HG03139 (cell line): Measurements from ENCODE around the gene TRIM38.
"Not testable (repeated sequence)": the region's sequence is repeated elsewhere in the genome, so short reads cannot be mapped to it uniquely, and the experiment has no call there.

ENCODE experiments used
- ATAC-seq: cut with Tn5 transposase; IDR thresholded peaks from one replicate; pipeline ENCODE4 v1.9.1; 2021; ENCODE audit not compliant: unreplicated experiment

The TRIM38 gene

DNA sequence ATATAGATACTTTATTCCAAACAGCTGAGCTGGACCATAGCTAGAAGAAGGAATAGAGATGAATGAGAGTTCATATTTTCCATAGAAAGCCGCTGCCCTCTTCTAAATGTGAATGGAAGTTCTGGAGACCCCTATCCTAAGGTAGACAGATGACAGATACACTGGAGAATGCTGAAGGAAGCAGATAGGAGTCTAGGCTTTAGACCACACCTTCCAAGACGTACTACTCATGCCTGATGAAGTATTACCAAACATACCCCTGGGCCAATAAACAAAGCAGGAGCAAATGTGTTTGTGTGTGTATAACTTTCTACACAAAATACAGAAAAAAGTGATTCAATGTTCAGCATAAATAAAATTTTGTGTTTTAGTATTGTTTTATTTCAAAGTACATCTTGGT, 23.0 kb upstream of the TRIM38 start:
- ATAC-seq, result no peak

DNA sequence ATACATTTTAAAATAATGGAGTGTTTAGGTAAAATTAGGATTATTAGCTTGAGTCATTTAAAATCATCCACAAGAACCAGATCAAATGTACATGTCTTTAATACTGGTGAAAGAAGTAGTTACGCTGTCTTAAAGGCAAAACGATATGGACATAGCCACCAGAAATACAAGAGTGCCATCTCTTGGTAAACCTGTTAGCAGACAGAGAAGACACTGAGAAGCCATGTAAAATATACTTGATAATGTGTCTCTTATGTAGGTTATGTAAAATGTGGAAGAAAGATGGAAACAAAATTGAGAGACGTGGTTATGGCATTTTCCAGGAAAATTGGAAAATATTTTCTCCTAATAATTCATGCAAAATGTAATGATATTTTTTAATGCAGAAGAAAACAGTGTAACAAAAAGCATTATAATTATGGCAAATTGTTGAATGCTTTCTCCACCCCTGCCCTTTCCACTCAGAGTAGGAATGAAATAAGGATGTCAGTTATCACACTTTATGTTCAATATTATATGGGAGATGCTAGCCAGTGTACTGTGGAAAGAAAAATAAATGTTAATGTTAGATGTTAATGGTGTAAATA, 19.9 kb upstream of the TRIM38 start:
- ATAC-seq, result no peak

DNA sequence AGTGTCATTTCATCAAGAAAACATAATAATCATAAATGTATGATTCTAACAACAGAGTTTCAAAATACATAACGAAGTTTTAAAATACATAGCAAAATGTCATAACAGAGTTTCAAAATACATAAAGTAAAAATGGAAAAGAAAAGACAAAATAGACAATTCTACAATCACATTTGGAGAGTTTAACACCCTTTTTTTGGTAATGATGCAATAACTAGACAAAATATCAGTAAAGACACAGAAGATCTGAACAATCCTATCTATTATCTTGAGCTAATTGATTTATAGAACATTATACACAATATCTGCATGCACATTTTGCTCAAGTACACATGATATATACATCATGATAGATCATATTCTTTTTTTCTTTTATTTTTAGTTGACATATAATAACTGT, 18.7 kb upstream of the TRIM38 start:
- ATAC-seq, result no peak

DNA sequence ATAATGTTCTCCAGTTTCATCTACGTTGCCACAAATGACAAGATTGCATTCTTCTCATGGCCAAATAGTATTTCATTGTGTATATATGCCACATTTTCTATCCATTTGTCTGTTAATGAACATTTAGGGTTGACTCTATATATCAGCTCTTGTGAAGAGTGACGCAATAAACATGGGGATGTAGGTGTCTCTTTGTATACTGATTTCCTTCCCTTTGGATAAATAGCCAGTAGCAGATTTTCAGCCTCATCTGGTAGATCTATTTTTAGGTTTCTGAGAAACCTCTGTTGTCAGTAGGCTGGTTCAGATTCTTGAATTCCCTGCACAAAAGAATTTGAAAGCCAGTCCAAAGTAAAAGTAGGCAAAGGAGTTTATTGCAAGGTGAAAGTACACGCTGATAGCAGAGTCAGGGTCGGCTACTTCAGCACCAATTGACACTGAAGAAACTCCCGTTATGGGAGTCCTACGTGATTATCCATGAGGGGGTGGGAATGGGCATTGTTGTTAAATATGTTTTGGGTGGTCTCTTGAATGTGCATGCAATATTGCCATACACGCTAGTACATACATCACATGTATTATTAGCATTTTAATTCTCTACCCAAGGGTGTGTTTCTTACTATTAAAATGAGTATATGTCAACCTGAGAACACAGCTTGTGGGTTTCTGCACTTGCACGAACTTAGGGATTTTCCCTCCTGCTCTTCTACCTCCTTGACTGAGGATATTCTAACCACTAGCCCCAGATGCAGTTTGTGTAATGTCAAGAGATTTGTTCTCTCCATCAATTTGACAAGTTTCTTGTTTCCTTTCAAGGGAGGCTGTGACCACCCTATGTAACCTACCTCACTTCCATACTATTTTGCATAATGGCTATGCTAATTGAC, 17.7 kb upstream of the TRIM38 start:
- no peak for ATAC-seq

DNA sequence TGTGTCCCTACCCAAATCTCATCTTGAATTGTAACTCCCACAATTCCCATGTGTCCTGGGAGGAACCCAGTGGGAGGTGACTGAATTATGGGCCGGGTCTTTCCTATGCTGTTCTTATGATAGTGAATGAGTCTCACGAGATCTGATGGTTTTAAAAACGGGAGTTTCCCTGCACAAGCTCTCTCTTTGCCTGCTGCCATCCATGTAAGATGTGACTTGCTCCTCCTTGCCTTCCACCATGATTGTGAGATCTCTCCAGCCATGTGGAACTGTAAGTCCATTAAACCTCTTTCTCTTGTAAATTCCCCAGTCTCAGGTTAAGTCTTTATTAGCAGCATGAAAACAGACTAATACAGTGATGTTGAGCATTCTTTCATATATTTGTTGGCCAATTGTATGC, 16.9 kb upstream of the TRIM38 start:
- not testable (repeated sequence) for ATAC-seq

DNA sequence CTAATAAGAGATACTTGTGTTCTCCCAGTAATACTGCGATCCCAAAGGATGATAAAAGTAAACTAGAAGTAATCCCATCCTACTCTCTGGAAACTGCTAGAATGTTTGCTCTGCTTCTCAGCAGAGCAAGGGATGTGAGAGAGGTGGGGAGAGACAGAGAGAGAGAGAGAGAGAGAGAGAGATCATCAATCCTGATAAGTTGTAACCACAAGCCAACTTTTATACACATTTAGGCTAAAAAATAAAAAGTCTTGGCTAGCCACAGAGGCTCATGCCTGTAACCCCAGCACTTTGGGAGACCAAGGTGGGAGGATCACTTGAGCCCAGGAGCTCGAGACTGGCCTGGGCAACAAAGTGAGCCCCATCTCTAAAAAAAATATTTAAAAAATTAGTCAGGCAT, 16.0 kb upstream of the TRIM38 start:
- ATAC-seq, result no peak

DNA sequence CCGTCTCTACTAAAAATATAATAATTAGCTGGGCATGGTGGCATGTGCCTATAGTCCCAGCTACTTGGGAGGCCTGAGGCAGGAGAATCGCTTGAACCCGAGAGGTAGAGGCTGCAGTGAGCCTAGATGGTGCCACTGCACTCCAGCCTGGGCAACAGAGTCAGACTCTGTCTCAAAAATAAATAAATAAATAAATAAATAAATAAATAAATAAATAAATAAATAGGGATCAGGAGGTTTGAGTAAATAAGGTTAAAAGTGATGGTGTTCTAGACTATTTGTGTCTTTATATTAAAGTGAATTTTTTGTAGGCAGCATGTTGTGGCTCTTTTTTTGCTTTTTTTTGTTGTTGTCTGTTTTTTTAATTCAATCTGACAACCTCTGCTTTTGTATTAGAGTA, 15.1 kb upstream of the TRIM38 start:
- ATAC-seq, result not testable (repeated sequence)

DNA sequence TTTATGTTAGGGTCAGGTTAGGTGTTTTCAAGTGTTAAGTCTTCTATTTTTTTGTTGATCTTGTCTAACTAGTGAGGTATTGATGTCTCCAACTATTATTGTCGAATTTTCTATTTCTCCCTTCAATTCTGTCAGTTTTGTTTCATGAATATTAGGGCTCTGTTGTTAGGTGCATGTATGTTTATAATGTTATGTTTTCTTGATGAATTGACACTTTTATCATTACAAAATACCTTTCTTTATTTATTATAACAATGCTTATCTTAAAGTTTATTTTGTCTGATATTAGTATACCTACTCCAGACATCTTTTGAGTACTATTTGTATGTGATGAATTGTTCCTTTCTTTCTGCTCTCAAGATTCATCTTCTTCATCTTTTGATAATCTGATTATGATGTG, 12.9 kb upstream of the TRIM38 start:
- no peak for ATAC-seq

DNA sequence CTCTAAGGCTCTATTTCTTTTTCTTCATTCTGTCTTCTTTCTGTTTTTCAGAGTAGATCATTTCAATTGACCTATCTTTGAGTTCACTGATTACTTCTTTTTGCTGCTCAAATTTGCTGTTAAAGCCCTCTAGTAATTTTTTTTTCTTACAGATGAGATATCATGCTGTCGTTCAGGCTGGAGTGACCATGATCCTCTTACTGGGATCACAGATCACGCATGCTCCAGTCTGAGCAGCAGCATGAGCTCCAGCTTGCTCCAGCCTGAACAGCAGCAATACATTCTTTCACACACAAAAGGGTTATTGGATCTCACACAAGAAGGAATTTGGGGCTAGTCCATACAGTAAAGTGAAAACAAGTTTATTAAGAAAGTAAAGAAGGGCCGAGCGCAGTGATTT, 12.3 kb upstream of the TRIM38 start:
- ATAC-seq, result no peak

DNA sequence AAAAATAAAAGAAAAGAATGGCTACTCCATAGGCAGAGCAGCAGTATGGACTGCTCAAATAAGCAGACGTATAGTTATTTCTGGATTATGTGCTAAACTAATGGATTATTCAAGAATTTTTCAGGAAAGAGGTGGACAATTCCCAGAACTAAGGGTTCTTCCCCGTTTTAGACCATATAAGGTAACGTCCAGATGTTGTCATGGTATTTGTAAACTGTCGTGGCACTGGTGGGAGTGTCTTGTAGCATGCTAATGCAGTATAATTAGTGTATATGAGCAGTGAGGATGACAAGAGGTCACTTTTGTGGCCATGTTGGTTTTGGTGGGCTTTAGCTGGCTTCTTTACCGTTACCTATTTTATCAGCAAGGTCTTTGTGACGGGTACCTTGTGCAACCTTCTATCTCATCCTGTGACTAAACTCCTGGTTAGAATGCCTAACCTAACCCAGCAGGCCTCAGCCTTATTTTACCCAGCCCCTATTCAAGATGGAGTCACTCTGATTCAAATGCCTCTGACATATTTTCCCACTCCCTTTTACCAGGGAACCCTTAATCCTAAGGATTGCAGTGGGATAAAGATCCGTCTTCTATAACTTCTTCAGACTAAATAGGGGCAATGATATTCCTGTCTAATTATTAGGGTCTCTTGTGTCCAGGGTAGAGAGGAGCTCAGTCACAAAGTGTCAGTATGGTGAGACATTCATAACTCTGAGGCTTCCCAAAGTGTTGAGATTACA, 11.1 kb upstream of the TRIM38 start:
- no peak for ATAC-seq

DNA sequence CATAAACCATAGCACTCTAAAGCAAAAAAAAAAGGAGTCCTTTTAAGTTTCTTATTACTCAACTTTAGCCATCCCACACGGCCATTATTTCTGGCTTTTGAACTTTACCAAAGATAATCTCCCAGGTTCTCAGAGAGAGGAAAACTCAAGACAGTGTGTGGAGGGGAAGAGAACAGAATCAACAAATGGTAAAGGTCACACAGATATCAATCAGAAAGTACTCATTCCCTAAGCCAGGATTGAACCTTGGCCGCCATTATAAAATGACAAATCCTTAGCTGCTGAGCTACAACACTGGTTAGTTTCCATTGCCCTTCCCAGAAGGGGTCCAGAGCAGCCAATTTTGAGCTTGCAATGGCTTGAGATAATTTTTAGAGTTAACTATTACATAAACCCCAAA, 10.1 kb upstream of the TRIM38 start:
- no peak for ATAC-seq

DNA sequence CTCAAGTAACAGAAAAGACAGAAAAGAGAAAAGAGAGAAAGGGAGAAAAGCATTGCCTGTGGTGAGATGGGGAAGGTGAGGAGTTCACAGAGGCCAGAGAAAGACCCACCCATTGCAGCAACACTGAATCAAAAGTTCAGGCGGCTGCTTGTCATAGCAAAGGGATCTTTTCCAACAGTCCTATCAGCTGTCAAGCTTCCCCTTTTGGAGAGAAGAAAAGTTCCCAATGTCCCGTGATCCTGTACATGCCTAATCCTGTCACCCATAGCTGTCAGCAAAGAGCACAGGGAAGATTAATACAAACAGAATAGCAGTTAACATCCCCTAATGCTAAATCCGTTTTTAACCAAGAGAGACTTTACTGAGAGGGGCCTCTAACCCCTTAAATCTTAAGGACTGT, 8.9 kb upstream of the TRIM38 start:
- ATAC-seq, result no peak

DNA sequence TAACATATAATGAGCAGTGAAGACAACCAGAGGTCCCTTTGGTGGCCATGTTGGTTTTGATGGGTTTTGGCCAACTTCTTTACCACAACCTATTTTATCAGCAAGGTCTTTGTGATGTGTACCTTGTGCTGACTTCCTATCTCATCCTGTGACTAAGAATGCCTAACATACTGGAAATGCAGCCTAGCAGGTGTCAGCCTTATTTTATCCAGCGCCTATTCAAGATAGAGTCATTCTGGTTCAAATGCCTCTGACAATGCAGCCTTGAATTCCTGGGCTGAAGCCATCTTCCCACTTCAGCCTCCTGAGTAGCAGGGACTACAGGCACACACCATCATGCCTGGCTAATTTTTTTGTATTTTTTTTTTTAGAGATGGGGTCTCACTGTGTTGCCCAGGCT, 7.8 kb upstream of the TRIM38 start:
- no peak for ATAC-seq

DNA sequence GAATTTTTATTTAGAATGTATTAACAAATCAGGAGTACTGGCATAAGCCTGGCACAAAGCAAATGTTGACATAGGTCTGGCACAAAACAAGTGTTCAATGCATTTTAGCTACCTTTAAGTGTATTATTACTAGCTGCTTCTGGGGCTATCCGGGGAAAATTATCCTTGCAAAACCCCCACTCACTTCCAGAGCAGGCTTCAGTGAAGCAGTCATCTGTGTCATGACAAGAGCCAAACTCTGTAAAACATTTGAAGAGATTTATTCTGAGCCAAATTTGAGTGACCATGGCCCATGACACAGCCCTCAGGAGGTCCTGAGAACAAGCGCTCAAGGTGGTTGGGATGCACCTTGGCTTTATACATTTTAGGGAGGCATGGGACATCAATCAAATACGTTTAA, 6.4 kb upstream of the TRIM38 start:
- no peak for ATAC-seq

DNA sequence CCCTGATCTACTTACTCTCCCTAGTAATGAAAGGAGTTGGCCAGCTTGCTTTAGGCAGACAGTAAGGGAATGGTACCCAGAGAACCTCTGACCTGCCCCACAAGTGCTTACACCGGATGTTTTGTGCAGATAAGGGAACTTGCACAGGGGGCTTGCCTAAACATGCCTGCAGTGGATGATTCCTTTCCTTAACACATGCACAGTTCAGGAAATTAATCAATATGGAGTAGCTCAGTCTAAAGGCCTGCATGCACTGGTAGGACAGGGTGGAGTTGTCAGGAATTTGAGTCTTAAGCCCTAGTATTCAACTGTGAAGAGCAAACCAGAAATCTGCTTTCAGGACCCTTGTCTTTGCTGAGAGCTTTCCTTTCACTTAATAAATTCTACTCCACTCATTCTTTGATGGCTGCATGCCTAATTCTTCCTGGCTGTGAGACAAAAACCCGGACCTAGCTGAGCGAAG, 3.9 kb upstream of the TRIM38 start:
- ATAC-seq, result no peak

DNA sequence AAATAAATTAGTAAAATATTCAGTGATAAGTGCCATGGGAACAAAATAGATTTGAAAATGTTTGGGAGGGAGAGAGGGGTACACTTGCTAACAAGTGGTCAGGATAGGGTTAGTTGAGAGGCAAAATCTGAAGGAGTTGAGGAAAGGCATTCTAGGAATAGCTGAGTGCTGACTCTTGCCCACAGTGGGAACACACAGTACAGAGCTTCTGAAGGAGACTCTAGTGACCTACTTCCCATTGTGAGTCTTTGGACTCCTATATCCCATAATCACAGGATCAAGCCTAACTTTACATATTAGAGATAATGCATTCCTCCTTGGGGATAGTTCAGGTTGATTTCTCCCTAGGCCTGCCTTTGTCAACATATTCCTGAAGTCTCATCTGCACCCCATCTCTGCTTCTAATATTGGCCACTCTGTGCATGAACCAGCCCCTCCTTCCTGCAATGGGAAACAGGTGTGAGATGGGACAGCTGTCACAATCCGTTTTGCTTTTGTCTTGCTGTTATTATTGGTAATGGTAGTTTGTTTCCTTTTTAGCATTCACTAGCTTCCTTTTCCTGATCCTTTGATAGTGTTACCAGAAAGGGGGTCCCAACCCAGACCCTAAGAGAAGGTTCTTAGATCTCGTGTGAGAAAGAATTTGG, 2.6 kb upstream of the TRIM38 start:
- no peak for ATAC-seq

DNA sequence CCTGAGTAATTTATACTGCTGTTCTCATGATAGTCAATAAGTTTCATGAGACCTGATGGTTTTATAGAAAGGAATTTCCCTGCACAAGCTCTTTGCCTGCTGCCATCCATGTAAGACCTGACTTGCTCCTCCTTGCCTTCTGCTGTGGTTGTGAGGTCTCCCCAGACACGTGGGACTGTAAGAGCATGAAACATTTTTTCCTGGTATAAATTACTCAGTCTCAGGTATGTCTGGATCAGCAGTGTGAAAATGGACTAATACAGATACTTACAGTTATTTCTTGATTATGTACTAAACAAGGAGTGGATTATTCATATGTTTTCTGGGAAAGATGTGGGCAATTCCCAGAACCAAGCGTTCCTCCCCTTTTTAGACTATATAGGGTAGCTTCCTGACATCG, 1.9 kb upstream of the TRIM38 start:
- no peak for ATAC-seq

DNA sequence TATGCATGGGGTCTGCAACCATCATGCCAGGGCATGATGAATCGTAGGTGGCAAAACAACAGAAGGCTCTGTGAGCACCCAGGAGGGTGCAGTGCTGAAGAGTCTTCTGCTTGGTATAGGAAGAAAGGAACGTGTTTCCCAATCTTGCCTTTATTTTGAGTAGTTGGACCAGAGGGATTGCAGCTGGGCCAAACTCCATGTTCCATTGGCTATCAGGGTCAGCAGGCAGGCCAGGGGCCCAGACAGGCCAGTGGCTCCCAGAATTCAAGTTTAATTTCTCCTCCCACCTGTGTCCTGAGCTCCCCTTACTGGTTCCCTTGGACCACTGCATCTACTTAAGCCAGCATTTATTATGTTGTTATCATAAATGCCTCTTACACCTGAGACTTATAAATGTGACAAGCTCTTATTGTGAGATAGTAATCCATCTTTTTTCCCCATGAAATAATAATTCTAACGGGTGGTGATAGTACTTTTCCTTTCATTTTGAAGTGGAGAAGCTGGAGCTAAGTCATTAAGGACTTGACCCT, 918 bp upstream of the TRIM38 start:
- no peak for ATAC-seq

DNA sequence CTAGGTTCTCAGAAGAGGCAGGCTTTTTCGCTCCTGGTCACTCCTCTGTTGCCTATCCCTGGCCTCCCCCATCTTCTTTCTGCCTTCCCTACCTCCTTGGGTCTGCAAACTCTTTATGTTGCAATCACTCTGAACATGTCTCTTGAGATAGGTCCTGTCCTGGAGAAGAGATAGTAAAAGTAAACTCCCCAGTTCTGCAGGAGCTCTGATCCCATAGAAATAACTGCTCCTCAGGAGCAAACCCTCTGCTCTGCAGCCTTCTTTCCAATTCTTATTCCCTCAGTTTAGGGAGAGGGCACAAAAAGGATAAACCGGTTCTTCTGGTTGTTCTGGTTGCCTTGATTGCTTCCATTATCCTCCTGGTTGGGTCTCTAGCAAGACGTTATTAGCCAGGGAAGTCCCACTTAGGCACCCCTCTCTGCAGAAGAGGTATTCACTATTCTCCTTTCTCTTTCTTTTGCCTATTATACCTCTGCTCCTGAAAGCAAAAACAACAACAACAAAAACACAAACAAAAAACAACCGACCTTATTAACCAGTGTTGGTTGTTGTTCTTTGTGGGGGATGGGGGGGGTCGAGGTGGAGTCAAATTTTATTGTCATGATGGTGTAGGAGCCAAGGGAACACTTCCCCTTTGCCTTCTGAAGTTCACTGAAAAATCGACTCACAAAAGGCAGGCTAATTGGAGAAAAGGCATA, 973 bp downstream of the TRIM38 start:
- no peak for ATAC-seq

DNA sequence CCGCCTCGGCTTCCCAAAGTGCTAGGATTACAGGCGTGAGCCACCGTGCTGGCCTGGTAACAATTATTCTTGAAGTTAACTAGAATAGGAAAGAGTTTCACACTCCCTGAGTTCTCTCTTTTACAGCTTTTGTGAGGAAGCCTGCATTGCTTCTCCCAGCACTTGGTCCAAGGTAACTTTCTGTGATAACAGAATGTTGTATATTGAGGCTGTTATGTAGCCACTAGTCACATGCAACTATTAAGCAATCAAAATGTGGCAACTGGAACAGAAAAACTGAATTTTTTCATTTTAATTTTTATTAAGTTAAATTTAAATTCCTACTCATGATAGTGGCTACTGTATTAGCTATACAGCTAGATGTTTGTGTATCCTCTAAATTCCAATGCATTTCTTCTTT, 2.5 kb downstream of the TRIM38 start:
- ATAC-seq, result no peak

DNA sequence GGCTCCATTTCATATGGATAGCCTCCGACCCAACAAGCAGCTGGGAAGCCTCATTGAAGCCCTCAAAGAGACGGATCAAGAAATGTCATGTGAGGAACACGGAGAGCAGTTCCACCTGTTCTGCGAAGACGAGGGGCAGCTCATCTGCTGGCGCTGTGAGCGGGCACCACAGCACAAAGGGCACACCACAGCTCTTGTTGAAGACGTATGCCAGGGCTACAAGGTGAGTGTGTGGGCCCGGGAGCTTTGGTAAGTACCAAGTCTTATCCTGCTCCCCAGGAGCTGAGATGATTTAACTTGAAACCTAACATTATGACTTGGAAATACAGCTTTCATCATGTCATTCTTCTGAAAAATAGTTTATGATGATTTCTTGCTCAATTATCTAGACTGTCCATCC, 4.1 kb downstream of the TRIM38 start:
- no peak for ATAC-seq
